GM18909 (cell line): ENCODE results near the gene GRIP2.

Experiments
- ATAC-seq: cut with Tn5 transposase; IDR thresholded peaks from one replicate; pipeline ENCODE4 v1.9.1; 2021; ENCODE audit warnings: mild to moderate bottlenecking; ENCODE audit not compliant: unreplicated experiment, poor library complexity

Gene GRIP2

DNA sequence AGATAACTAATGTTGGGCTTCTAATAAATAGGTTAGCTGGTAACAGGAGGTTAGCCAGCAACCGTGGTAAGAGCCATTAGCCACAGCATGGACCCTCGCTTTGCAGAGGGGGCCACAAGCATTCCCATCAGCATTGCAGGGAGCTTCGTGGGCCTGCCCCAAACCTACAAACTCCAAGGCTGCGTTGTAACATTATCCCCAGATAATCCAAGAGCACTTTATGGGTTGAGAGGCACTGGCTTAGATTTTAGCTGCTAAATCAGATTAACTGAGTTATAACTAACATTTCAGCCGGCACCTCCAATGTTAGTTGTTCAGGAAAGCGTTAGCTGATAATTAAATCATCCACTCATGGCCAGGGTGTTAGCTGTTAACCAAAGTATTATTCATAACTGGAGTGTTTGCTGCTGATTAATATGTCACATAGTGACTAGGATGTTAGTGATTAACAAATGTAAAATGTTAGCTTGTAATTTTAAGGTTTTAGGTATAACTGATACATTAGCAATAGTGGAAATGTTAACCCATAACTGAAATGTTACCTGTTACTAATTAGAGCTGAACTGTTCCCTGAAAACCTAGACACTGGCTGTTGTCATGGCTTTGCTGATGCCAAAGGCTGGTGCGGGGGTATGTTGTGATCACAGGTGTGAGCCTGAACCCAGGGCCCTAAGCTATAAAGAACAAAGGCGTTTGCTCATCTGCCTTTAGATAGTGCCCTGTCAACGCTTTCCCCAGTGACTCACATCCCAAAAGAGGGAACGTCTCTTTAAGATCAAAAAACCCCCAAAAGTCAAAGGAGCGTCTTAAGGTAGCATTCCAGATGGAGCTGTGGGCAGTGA, 81.5 kb downstream of the GRIP2 start:
- ATAC-seq: peak; percentile 51

DNA sequence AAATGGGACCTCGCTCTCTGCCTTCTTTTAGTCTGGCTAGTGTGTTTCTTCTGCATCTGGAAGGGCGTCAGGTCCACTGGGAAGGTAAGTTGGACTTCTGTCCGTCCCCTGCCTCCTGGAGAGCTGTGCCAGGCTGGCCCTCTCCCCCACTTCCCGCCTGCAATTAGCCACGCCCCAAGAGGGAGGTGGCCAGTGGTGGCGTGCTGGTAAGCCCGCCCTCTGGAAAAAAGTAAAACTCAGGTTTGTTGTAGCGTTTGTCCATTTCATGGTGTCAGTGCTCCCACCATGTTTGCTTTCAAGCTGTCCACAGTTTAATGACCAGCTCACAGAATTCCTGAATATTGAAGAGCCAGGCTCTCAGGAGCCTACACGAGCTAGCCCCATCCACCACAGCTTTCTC, 82.1 kb downstream of the GRIP2 start:
- ATAC-seq: no peak

DNA sequence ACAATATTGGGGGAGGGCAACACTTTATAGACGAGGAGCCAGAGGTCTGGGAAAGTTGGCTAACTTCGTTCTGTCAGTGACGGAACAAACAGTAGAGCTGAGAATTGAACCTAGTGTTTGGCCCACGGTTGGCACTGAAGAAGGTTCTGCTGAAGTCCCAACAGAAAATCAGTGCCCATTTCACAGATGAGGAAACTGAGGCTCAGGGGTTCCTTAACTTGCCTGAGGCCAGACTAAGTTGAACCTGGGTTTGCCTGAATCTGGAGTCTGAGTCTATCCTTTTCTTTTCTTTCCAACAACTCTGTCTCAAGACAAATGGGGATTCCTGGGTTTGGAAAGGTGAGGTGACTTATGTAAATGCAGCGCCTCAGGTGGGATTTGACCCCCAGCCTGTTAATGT, 82.7 kb downstream of the GRIP2 start:
- ATAC-seq: no peak

DNA sequence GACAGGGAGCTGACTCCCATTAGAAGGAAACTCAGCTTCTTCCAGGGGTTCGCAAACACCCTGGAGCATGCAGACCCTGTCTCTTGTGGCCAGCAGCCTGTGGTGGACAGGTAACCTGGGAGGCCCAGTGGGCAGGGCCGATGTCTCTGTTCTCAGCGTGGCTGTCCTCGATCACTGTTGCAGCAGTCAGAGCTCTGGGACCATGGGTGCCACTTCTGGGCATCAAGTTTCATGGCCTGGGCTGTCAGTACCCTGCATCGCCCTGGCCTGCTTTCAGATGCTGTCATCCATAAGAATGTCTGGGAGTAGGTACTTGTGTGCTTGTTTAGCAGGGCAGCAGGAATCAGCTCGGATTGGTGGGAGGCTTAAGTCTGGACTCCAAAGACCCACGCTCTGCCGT, 83.3 kb downstream of the GRIP2 start:
- no peak for ATAC-seq

DNA sequence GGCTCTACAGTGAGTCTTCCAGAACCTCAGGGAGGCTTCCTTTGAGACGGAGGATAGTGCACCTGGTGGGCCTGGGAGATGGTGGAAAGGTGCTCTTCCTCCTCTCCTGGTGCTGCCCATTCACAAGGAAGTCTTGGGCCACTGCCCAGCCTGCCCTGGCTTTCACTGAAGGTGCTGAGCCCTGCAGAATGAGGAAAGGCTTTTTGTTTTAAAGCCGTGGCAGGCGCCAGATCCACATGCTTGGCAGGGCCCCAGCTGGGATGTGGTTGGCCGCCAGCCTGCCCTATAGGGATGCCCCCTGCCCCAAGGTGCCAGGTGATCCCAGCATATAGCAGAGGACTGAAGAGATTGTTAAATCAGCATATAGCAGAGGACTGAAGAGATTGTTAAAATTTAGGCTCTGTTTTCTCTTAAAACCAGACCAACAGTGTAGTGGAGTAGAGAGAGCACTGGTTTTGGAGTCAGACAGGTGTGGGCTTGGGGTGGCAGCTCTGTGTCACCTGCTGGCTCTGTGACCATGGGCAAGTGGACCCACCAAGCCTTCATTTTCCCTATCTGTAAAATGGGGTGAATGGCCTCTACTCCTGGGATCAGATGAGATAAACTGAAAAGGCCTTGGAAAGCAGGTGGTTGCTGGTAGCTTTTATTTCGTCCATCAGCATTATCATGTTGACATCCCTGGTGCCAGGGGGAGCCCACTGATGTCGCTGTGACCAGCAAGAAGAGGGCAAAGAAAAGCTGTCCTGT, 84.4 kb downstream of the GRIP2 start:
- no peak for ATAC-seq

DNA sequence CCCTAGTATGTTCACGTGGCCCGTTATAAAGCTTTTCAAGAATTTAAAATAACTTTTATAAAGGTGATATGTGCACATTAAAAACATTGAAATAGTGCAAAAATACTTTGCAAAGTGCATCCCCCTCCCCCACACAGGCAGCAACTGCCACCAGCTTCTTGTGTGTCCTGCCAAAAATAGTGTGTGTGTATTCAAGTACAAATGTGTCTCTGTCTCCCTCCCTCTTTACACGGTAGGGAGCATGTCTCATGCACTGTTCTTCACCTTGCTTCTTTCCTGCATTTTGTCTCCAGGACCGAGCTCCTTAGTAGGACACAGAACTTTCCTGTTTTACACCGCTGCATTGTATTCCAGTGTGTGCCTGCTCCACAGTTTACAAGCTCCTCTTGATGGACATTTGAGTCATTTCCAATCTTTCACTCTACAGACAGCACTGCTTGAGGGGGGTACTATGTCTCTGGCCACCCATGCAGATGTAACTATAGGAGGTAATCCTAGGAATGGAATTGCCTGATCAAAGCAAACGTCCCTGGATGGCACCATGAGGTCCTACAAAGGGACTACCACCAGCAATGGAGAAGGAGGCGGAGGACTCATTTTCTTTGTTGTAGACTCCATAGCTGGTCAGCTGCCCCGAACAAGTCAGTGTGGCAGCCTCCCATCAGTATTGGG, 85.4 kb downstream of the GRIP2 start:
- ATAC-seq: no peak

DNA sequence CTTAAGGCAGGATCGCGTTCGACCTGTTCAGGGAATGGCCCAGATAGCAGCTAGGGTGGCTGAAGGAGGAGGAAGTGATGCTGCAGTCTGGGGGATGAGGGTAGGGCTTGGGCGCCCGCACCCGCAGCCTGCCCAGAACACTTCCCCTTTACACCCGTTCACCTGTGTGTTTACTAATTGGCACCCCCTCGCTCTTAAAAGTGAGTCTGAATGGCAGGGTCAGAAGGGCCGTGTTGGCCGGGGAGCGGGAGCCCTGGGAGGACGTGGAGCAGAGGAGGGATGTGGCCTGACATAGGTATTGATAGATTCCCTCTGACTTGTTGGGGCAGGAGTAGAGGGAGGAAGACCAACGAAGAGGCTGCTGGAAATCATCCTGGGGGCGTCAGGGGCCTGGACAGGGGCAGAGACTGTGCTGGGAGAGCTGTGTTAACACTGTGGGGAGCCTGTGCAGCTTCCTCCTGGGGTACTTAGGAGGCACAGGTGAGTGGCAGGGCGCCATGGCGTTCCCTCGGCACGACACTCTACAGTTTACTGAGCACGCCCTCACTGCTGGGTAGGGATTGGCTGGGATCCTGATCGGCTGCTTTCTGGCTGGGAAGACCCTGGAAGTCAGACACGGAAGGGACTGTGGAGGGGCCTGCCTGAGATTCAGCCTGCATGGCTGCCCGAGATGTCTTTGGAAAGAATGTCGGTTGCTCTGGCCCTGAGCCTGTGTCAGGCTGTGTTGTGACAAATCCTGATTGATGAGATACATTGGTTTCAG, 86.1 kb downstream of the GRIP2 start:
- peak; percentile 41 for ATAC-seq

DNA sequence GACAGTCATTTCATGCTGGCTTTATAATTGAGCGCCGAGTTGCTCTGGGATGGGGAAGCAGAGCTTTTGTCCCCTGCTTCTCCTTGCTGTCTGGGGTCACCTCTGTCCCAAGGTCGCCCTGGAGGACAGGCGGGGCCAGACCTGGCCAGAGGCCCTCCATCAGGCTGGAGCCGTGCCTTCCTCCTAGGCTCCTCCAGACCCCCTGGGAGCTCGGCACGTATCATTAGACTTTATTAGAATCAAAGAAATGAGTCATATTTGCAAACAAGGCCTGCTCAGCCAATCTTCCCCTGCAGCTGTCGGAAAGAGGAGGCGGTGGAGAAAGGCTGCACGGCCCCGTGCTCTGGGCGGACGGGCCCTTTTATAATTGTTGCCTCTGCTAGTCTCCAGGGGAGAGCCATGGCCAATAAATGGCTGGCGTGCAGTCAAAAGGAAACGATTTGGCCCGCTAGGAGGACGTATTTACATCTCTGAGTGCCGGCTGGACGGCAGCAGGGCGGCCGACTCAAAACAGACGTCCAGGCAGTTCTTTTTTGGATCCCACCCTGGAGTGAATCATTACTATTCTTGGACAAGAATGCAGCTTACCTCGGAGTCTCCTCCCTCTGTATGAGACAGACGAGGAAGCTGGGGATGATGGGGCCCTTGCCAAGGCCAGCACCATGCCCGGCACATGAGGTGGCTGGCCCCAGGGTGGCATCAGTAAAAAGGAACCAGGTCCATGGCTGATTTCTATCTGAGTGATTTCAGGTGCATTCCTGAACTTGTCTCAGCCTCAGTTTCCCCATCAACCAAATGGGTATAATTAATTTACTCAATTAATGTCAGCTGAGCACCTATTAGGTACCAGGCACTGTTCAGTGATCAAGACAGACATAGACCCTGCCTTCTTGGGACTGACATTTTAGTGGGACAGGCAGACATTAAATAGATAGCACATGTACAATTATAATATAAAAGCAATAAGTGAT, 87.1 kb downstream of the GRIP2 start:
- no peak for ATAC-seq

DNA sequence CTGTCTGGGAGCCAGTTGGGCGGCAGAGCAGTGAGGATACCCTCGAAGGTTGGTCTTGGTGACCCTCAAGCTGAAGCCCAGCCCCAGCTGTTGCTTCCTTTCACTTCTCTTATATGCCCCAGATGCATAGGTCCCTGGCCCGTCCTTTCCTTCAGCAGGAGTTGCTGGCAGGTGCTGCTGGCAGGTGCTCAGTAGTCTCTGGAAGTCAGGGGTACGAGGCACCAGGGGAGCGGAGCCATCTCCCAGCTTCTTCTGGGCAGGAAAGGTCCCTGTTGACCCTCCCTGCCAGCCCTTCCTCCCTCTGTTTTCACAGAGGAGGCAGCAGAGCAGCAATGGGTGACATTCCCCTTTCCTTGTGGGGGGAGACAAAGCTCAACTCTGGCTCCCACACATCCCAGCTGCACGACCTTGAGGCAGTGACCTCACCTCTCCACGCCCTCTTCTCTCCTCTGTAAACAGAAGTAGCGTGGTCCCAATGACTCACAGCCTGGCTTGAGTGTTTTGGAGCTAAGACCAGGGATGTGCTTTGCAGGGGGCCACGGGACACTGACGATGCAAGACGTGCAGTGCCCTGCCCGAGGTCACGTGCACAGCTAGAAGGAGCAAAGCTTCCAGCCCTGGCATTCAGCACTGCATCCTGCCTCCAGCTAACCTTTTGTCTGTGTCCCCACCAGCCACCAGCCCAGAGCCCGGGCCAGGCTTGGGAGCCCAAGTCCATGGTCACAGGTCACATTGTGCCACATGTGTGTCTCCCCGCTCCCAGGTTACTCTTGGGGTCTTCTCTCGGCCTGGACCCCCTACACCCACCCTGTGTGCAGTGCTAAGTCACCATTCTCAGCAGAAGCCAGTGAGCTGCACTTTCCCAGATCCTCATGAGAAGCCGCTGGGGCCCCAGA, 88.0 kb downstream of the GRIP2 start:
- no peak for ATAC-seq

DNA sequence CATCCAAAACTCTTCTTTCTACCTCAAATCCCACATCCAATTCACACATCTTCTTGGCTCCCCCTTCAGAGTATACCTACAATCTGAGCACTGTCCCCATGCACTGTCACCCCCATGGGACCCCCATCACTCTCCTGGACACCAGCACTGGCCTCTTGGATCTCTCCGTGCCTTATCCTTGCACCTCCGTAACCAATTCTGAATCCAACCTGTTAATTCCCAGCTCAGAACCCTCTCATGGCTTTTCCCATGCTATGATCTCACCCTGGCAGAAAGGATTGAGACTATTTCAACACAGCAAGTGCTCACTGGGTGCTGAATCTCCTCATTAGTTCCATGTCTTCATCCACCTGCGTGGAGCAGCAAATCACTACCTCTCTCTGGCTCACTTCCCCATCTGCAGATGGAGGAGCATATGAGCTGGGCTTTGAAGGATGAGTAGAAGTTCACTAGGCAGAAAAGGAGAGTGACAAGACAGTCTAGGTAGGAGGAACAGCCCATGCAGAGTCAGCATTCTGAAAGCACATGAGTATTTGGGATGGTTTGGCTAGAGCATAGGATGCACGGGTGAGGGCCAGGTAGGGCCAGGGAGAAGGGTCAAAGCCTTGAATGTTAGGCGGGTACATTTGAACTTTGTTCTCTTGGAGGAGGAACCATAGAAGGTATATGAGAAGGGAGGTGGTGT, 89.1 kb downstream of the GRIP2 start:
- ATAC-seq: no peak

DNA sequence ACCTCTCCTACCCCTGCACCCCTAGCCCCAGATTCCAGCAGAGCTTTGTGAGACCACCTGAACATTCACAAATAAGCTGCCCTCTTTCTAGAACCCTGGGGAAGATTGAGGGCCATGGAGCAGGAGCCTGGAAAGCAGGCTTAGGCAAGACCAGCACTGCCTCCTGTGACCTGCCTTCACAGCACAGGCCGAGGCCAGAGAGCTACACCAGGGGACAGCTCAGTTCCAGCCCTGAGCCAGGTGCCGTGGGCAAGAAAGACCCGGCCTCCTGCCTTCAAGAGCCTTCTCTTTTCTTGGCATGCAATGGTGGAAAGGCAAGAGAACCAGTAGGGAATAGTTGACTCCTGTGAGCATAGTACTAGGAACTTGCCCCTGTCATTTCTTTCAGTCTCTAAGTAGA, 89.6 kb downstream of the GRIP2 start:
- no peak for ATAC-seq

DNA sequence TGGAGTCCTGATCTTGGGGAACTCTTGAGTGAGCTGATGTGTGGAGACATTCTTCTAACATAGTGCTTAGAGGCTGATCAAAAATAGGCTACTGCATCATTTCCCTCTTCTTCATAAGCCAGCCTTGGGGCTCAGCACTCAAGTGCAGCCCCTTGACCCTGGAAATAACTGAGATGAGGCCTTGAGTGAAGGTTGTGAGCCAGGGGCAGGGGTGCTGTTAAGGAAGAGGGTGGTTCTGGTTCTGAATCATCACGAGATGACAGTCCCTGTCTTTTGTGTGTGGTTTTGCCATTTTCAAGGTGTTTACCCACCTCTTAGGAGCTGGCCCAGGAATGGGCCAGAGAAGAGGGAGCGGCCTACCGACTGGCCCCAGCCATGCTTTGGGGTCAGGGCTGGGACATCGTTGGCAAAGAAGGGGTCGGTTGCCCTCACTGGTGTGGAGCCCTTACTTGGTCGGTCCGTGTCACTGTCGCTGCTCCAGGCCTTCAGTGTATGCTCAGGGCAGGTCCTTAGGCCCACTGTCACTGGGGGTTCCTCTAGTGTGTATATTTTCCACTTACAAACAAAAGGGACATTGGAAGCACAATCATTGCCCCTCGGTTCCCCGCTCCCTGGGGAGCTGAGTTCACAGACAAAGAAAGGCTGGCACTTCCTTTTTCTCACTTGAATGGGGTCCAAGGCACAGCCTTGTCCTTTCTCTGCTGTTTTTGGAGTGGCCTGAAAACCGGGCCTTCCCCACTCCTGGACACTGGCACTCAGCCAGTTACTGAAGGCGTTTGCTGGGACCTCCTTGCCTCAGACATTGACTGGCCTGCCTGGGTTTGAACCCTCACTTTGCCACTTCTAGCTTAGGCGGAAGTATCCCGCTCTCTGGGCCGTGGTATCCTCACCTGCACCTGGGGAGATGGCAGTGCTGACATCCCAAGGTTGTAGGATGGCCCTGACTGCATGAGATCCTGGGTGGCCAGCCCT, 91.1 kb downstream of the GRIP2 start:
- no peak for ATAC-seq

DNA sequence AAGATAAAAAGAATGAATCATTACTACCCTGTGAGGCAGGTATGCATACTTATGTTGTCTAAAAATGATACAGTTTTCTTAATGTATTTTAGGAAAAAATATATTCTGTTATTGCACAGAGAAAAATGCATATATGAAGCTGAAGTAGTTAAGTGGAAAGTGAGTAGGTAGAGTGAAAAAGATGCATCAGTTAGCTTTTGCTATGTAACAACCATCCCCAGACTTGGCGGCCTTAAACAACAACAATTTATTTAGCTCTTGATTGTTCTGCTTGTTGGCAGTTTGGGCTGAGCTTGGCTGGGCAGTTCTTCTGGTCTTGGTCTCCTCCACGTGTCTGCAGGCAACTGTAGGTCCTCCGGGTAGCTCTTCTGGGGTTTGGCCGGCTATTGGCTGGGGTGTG, 92.1 kb downstream of the GRIP2 start:
- no peak for ATAC-seq

DNA sequence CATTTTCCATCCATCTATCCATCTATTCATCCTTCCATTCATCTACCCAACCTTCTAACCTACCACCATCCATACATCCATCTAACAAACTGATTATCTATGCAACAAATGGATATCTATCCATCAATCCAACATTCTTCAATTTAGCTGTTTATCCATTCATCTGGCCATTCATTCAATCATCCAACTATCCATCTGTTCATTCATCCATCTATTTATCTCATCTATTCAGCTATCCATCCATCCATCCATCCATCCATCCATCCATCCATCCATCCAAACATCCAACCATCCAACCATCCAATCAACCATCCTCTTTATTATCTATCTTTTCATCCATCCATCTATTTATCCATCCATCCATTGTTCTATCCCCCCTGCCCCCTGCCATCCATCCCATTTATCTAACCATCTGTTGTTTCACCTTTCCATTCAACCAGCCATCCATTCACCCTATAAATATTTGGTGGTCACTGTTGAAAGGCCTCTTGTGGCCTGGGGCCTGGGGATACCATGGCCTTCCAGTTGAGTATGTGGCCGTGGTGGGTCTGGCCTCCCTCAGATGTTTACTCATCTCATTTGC, 93.1 kb downstream of the GRIP2 start:
- no peak for ATAC-seq

DNA sequence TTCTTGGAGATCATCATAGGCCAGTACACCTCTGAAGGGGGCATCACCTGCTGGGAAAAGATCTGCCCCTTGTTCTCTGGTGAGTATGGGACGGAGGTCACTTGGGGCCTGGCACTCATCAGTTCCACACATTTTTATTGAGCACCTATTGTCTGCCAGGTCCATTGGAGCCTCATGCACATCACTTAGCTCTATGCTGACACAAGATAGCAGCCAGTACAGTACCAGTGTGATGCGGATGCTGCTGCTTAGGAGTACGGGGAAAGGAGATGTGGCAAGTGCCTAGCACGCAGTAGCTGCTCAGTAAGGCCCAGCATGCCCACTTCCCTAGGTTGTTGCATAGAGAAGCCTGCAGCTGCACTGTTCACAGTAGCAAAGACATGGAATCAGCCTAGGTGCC, 94.4 kb downstream of the GRIP2 start:
- no peak for ATAC-seq

DNA sequence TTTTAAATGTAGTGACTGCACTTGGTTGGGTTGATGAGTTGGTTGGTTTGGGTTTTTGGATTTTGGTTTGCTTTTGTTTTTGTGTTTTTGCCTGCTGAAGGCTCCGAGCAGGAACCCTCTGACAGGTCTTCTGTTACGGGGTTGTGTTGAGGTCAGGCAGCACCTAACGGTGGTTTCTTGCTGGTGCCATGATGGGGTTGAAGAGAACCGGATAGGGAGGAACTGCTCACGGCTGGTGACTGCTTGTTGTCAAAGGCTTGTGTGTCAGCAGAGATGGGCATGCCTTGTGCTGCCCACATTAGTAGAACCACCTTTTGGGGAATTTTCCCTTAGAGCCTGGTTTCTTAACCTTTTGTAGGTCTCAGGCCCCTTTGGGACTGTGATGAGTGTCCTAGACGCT, 95.8 kb downstream of the GRIP2 start:
- ATAC-seq: no peak
